ENCODE data around the gene TMEM266.

TMEM266 gene

DNA sequence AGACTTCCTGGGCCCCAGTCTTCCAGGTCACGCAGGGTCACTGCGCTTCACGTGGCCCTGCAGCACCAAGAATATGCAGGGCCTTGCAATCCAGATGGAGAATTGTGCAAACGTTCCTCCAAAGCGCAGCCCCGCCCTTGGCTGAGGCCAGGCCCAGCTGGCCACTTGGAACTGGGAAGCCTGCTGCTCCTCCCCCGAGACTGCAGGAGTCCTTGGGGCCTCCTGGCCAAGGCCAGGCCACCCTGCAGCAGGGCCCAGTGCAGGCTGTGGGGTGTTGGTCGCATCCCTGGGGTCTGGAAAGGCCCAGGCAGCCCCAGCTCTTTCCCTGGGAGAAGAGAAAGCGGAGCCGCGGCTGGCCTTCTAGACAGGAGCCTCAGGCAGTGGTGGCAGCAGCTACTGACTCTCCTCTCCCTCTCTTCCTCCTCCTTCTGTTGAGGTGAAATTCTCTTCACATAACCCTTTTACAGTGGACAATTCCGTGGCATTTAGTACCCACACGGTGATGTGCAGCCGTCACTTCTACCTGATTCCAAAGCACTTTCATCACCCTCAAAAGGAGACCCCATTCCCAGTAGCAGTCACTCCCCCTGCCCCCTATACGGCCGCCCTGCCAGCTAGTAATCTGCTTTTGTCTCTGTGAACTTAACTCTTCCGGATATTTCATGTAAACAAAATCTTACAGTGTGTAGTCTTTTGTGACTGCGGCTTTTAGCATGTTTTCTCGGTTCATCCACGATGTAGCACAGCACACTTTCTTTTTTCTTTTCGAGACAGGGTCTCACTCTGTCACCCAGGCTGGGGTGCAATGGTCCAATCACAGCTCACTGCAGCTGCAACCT lies 103.9 kb downstream of the TMEM266 start:
- no peak for DNase-seq

DNA sequence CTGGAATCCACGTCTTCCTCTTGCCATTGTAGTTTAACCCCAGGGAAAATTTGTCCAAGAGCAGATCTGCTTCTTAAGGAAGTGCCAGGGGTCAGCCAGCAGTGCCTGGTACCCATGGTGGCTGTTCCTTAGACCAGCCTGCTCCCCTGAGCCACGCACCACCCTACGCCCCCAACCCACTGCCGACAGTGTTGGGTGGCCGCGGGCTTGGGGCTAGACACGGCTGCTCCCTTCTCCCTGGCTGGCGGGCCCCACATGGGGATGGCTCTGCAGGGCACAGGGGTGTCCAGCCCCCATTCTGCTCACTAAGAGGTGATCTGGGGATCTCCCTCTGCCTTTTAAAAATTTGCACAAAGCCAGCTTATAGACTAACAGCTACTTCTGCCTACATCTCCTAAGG lies 104.8 kb downstream of the TMEM266 start:
- no peak for DNase-seq

DNA sequence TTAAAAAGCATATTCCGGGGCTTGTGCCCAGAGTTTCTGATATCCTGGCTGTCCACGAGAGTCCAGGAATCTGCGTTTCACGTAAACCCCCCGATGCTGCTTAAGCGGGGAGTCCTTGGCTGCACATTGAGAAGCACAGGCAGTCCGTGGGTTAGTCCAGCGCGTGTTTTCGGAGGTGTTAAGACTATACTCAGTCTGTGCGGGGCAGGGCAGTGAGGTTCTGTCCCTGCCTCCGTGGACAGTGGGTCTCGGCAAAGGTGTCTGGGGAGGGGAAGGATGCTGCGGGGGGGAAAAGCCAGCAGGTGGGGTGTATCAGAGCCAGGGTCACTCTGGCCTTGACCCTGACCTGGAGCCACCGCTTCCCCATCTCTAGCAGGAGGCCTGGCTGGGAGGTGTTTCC lies 106.2 kb downstream of the TMEM266 start:
- DNase-seq, result no peak

DNA sequence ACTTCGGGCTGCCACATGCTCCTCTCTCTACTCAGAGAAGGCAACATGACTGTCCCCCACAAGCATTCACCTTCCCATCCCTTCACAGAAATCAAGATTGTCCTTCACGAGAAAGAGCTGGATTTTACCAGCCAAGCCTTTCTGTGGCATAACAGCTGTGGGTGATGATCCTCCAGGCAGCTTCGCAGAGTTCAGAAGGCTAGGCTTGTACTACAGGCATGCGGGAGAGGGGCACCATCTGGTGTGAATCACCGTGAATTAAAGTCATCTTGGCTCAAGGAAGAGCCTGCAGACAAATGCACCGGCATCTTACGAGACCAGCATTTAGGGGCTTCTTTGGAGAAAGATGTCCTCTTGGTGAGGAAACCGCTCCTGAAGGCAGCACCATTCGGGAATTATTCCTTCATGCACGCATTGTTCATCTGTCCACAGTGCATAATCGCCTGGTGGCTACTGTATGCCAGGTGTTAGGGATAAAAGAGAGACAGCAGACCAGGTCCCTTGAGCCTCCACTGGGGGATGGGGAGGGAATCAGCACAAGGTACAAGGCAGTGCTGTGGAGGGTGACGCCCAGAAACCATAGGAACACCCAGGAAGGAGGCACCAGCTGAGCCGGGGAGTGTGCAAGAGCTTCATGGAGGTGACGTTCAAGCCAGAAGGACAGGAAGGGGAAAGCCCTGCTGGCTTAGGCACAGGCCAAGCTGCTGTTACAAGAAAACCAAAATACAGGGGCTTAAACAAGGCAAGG lies 108.6 kb downstream of the TMEM266 start:
- DNase-seq, result no peak

DNA sequence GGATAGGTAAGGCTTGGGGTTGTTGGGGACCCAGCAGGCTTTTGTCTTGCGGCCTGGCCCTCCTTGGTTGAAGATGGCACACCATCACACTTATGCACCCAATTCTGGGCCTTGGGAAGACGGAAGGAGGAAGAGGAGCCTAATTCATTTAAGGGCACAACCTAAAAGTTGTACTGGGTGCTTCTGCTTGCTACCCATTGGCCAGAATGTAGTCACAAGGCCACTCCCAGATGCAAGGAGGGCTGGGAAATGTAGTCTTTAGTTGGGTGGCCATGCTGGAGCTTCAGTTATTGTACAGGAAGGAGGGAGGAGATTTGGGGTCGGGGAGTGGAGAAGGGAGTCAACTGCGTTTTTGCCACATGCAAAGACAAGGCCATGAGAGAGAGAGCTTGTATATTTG lies 109.2 kb downstream of the TMEM266 start:
- DNase-seq, result no peak

DNA sequence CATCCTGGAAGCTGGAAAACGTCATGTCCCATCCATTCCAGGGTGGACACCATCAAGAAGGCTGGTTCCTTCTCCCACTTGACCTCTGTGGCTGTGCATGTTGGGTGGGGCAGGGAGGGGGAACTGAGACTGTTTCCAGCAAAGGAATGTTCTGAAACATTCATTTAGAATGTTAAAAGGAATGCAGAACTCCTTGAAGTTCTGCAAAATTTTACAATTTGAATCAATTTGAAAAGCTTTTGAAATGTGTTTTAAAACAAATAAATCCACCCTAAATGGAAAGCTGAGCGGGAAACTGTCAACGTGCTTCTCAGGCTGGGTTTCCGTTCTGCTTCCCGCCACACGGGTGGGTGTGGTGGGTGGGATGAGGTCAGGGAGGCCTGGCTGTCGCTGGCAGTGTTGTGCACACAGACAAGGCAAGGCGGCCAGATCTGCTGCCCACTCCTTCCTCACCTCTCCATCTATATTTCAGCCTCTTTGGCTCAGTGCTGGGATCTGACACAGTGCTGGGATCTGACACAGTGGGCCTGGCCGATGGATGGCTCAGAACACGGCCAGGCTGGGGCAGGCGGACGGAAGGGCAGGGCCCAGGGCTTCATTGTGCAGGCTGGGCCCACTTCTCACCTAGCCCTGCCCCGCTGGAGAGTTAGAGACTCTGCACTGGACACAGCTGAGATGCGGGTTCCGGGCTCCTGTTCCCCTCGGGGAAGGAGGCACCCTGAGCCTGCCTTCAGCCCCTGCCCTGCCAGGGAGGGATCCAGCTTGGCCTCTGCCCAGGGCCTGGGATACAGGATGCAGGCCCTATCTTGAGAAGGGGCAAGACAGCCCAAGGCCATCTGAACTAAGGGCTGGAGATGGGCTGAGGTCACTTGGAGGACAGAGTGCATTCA lies 110.4 kb downstream of the TMEM266 start:
- DNase-seq, result no peak

DNA sequence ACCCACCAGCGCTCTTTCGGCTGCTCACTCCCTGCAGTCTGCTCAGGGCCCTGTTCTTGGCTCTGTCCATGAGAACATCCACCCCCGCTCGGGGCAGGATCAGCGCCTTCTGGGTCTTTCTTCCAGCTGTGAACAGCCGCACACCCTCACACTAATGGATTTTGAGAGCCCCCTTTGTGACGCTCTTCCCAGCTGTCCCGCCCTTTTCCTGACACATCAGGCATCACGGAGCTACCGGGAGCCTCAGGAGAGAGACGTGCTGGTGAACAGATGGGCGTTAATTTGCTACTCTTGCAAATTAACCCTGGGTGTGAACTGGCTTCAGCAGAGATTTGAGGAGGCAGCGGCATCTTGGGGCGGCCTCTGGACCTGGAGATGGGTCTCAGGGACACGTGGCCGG lies 113.0 kb downstream of the TMEM266 start:
- DNase-seq, result no peak

DNA sequence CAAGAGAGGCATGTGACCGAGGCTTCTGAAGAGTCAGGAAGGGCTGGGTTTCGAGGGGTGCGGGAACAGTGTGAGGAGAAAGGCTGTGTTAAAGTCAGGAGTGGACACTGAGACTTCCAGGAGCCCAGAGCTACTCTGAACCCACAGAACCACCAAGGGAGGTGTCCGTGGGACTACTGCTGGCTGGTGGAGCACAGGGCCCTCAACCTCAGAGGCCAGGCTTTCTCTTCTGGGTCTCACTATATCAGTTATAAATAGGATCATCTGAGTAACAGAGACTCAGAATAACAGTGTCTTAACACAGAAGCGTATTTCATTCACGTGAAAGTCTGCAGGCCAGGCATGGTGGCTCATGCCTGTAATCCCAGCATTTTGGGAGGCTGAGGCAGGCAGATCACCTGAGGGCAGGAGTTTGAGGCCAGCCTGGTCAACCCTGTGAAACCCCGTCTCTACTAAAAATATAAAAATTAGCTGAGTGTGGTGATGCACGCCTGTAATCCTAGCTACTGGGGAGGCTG lies 113.6 kb downstream of the TMEM266 start:
- no peak for DNase-seq

DNA sequence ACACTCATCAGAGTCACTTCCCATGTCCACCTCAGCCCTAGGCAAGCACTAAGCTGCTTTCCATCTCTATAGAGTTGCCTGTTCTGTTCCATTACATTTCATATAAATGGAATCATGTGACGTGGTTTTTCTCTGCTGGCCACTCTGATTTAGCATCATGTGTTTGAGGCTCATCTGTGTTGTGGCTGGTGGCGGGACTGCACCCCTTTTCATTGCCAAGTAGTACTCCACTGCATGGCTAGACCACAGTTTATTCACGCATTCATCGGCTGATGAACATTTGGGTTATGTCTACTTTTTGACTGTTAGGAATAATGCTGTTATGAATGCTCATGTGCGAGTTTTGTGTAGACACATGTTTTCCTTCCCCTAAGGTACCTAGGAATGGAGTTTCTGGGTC lies 114.9 kb downstream of the TMEM266 start:
- no peak for DNase-seq

DNA sequence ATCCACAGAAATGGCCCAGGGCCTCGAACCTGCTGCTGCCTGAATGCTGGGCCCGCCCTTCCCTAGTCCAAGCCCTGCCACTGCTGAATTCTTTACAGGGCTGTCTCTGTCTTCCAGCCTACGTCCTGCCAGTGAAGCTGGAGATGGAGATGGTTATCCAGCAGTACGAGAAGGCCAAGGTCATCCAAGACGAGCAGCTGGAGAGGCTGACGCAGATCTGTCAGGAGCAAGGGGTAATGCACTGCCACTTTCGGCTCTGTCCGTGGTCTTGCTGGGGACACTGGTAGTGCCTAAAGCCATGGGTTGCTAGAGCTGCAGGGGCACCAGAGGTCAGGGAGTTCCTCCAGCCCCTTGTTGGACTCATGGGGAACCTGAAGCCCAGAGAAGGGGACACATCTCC lies 115.7 kb downstream of the TMEM266 start:
- DNase-seq, result no peak

DNA sequence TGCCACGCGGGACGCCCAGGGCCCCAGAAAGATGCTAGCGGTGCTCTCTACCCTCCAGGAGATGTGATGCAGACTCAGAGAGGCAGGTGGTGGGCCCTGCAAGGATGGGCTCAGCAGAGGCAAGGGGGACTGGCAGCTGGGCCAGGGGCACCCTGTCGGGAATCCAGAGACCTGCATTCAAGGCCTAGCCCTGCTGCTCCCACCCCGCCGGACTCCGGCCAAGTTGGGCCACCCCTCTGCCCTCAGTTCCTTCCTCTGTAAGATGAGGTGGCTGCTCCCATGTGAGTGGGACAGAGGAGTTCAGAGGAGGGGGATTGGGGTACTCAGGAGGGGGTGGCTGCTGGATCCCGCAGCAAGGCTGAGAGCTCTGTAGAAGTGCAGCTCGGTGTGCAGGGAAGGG lies 116.3 kb downstream of the TMEM266 start:
- DNase-seq, result no peak

DNA sequence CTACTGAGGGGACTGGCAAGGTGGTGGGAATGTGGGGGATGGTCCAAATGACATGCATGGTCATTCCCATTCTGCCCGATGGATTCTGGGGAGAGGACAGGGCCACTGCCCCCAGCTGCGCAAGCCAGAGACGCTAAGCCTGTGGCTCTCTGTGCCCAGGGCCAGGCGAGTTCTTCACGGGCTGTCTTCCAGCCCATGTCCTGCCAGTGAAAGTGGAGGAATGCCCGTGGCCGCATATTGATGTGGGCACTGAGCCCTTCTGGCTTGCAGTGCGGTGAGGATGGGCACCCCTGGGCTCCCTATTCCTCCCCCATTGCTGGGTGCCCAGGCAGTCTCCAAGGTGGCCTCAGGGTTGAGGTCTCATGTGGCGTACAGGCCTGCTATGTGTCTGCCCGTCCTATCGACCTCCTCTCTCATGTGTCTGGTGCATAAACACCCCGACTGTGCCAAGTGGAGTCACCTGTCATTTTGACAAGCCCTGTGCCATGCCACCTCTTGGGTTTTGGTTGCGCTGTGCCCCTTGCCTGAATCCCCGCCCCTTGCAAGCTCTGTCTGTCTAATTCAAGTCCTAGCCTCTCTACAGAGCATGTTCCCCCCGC lies 116.8 kb downstream of the TMEM266 start:
- DNase-seq, result no peak

DNA sequence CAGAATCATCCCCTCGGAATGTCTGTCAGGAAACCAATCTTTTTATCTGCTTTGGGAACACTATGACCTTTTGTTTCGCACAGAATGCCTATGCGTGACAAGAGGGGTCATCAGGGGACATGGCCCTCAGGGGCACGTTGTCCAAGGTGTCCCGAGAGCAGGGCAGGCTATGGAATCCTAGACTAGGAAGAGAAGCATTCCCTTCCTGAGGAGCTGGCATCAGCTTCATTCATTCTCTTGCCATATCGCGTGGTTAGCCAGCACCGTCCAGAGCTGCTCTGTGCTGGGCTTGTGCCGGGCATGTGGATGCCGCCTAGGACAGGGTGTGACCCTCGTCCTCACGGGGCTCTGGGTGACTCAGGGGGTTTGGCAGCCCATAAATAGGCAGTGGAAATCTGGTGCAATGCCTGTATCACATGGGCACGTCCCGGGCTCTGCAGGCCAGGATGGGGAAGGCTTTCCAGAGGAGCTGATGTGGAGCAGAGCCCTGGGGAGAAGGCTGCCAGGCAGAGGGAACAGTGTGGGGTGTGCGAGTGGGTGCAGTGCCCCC lies 117.8 kb downstream of the TMEM266 start:
- no peak for DNase-seq

DNA sequence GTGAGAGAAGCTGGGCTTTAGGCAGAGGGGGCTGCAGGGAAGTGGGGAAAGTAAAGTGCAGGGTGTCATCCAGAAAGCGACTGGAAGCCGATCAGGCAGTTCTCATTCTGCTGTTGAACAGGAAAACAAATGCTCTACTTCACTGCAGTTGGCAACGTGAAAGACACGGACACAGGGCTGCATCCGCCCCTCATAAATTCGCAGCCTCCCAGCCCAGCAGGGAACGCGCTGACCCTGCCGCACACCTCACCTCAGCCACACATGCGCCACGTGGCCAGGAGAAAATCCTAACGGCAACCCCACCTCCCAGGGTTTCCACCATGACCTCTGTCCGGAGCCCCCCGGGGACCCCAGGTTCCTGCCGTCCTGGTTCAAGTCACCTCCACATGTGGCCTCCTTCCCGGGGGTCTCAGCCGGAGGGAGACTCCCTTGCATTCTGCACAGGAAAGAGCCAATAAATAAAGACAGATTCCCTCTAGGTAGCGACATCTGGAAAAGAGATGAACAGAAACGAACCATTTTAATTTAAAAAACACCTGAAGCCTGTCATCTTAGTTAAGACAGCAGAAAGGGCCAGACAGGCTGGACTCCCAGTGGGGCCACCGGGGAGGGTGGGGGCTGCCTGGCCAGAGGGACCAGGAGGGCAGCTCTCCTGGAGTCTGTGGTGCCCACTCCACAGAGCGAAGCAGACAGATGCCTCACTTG lies 118.7 kb downstream of the TMEM266 start:
- no peak for DNase-seq

DNA sequence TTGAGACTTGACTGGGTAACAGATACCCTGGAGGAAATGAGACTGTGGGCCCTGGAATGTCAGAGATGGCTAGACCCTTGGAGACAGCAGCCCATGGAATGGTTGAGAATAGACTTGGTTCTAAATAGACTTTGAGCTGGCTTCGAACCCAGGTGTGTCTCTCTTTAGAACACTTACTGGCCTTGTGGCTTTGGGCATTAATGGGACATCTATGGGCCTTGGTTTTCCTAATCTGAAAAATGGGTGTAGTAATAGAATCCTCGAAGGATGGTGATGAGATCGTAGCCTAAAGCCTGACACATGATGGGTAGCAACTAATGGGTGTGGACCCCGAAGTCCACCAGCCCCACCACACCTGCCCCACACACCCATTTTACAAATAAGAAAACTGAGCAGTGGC lies 119.2 kb downstream of the TMEM266 start:
- no peak for DNase-seq

DNA sequence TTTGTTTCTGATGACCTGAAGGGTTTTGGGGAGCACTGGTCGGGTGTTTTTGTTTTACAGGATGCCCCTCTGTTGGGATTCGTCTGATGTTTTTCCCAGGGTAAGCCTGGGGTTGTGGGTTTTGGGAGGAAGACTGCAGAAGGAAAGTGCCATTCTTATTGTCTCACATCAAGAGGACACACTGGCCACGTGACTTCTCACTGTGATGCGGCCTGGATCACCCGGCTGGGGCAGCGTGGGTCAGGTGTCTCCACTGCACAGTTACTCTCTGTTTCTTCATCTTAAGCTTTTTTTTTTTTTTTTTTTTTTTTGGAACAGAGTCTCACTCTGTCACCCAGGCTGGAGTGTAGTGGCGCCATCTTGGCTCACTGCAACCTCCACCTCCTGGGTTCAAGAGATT lies 120.5 kb downstream of the TMEM266 start:
- DNase-seq, result no peak

DNA sequence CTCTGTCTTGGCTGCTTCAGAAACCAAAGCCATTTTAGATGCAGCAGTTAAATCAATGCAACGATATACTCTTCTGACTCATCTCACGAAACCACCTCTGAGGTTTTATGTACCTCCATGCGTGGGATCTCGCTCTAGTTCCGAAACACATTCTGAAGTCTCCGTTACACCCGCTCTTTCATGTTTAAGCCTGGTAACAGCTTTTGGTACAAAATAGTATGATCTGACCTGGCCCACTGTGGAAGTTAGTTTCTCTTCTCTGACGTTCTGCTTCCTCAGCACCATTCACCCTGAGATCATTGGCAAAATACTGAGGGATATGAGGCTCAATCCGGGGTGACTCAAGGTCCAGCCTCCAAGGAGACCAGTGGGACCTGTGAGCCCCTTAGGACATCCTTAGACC lies 121.9 kb downstream of the TMEM266 start:
- no peak for DNase-seq

DNA sequence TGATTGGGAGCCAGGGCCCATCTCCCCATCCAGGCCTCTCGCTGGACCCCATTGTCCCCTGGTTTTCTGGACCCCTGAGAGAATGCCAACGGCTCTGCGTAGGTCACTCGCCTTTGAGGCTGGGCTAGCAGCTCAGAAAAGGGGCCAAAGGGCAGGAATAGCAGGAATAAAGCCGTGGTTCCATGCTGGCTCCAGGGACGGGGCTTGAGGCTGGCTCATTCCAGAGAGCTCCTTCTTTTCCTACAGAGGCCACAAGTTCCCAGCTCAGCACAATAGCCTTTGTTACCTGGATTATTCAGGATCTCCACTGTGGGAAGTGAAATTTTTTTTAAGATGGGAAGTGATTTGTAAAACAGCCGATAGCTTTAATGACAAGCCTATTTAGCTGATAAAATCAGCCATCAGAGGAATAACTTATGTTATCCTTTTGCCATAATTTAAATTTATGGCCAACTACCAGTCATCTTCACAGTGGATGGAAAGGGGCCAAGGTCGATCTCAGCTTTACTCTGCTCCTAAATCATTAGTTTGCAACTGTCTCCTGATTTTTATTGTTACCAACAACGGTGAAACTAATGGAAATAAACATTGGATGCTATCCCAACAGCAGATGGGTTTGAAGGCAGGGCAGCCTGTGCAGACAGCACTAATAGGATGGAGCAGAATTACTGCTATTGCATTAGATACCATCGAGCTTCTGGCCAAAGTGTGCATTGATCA lies 124.3 kb downstream of the TMEM266 start:
- DNase-seq, result no peak

DNA sequence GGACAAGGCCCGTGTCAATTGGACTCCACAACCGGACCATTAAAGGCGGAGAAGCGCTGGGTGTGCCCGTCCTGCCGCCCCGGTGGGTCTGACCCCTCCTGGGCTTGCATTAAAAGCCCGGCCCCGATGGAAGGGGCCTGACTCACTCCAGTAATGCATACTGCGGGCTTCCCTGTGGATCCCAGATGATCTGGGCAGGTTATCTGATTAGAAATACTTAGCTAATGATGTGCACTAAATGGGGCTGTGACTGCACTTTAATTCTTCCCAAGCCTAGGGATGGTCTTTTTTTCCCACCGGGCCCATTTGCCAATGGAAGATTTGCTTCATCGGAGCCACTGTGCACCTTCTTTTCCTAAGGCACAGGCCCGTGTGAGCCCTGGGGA lies 124.9 kb downstream of the TMEM266 start:
- no peak for DNase-seq

DNA sequence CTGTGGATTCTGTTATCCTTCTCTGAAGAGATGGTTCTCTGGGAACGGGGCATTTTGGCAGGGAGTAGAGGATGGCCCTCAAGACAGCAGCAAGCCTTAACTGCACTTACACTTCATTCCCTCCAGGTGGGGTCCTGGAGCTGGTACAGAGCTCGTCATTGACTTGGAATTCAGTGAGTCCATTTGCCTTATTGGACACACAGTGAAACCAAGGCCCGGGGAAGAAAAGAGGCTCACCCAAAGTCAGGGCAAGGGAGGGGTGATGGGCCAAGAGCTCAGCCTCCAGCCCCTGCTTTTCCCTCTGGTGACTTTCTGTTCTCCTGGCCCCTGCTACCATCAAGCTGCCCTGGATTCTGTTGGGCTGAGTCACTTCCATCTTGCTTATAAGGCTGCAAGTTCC lies 125.9 kb downstream of the TMEM266 start:
- no peak for DNase-seq

DNA sequence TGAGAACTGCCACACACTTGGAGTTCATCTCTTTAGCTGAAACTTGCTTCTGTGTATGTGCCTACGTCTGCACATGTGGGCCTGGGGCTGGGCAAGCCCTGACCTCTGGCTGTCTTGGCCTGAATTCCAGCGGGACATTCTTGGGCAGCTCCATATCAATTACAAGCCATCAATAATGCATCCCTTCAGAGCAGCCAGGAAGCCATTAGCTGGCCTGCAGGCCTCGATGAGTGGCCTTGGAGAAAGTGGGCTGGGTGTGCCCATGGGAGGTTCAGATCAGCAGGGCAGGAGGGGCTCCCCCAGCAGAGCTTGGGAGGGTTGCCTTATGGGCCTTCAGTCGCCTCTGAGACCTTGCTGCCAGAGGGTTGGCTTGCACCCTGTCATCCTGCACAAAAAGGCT lies 127.4 kb downstream of the TMEM266 start:
- DNase-seq, result no peak
